Suprapubic skin (tissue), 4 donors: Measurements from ENCODE around the gene XPC. TPM values are rescaled to one million over a fixed set of nuclear protein-coding genes. Genes with fewer than 3 reads are reported as not detected.
A peak's percentile ranks its signal among the peaks of the same experiment; 100 is the strongest.

Experiments
- DNase-seq, 2 donors: peaks; one replicate each; pipeline ENCODE4 v3.0.0-alpha.2; 2019; ENCODE audit warnings: low spot score in 2 of 2
- H3K27ac ChIP-seq: fragments of 200-600 bp; sonication (generic); one replicate; pipeline ENCODE4 v1.5.1; 2019
- H3K27me3 ChIP-seq: fragments of 200-600 bp; sonication (generic); one replicate; pipeline ENCODE4 v1.5.1; 2019
- H3K36me3 ChIP-seq: fragments of 200-600 bp; sonication (generic); one replicate; pipeline ENCODE4 v1.5.1; 2019
- H3K4me1 ChIP-seq: fragments of 200-600 bp; sonication (generic); one replicate; pipeline ENCODE4 v1.5.1; 2019
- H3K4me3 ChIP-seq: fragments of 200-600 bp; sonication (generic); one replicate; pipeline ENCODE4 v1.5.1; 2019; ENCODE audit warnings: mild to moderate bottlenecking
- H3K9me3 ChIP-seq: fragments of 200-600 bp; sonication (generic); one replicate; pipeline ENCODE4 v1.5.1; 2019
- CTCF ChIP-seq, 2 donors: fragments of 200-600 bp in 1 of 2; fragments of 450-650 bp in 1 of 2; sonication (generic) in 1 of 2; IDR thresholded peaks; one replicate each; pipeline ENCODE4 v1.5.1; 2016 to 2019; ENCODE audit warnings: antibody characterized with exemption in 2 of 2, mild to moderate bottlenecking in 1 of 2, moderate library complexity in 1 of 2
- EP300 ChIP-seq: sonication (generic); formaldehyde crosslinking; IDR thresholded peaks from one replicate; pipeline ENCODE4 v1.6.1; 2017; ENCODE audit warnings: antibody characterized with exemption
- POLR2A ChIP-seq, 2 donors: fragments of 450-650 bp; IDR thresholded peaks; one replicate each; pipeline ENCODE4 v1.6.1; 2017; ENCODE audit warnings: antibody characterized with exemption in 2 of 2, mild to moderate bottlenecking in 2 of 2, moderate library complexity in 2 of 2
- POLR2AphosphoS5 ChIP-seq, 3 donors: sonication (generic); formaldehyde crosslinking; IDR thresholded peaks; one replicate each; pipeline ENCODE4 v1.6.1; 2017; ENCODE audit warnings: antibody characterized with exemption in 3 of 3
- WGBS: methylation state at CpG from one replicate; pipeline ENCODE4 v1.1.5; 2018; 5-methylcytosine and 5-hydroxymethylcytosine counted together
- total RNA-seq, 4 donors: library from RNA; depleted of rRNA; stranded (reverse); fragments of >200 nt; gene quantifications; one replicate each; pipeline ENCODE4 v1.1.0, GENCODE V29; 2016

The XPC gene
- total RNA-seq, 4 donors from 2014 or later: 49.7 to 176 (median 66.4) TPM

- Histone ChIP-seq H3K4me1 (no peaks in the 10 kb centered on the region), H3K36me3 (peaks cover 91% of the 10 kb centered on the region), H3K27ac (no peak overlapping the region), H3K9me3 (peaks cover 12% of the 10 kb centered on the region), H3K27me3 (no peaks in the 10 kb centered on the region), H3K4me3 (no peak overlapping the region)
- TF ChIP-seq POLR2AphosphoS5 (IDR thresholded peaks at IDR 0.05) (no peak), CTCF (IDR thresholded peaks at IDR 0.05) (no peak), POLR2A (IDR thresholded peaks at IDR 0.05) (no peak), EP300 (no peak)
- 95% methylated on average over 14 of the region's 14 CpGs for WGBS
- DNase-seq: no peak
Observed at GRCh38 chr3:14158370-14158769, 20.0 kb downstream of the XPC start.

- TF ChIP-seq POLR2AphosphoS5 (IDR thresholded peaks at IDR 0.05) (no peak), EP300 (no peak), CTCF (IDR thresholded peaks at IDR 0.05) (no peak), POLR2A (IDR thresholded peaks at IDR 0.05) (no peak)
- Histone ChIP-seq H3K4me3 (no peak overlapping the region), H3K27me3 (no peaks in the 10 kb centered on the region), H3K9me3 (peaks cover 12% of the 10 kb centered on the region), H3K27ac (no peak overlapping the region), H3K4me1 (no peaks in the 10 kb centered on the region), H3K36me3 (peaks cover 91% of the 10 kb centered on the region)
- WGBS: 94% methylated on average over 9 of the region's 9 CpGs
- no peak for DNase-seq
Observed at GRCh38 chr3:14157951-14158350, 20.4 kb downstream of the XPC start.

GRCh38 chr3:14156843-14157561 lies 21.4 kb downstream of the XPC start:
- H3K4me1 ChIP-seq: no peaks in the 10 kb centered on the region
- H3K36me3 ChIP-seq: peaks cover 91% of the 10 kb centered on the region
- peaks cover 11% of the 10 kb centered on the region for H3K9me3 ChIP-seq
- H3K4me3 ChIP-seq: no peak overlapping the region
- TF ChIP-seq EP300 (no peak), POLR2A (IDR thresholded peaks at IDR 0.05) (no peak), POLR2AphosphoS5 (IDR thresholded peaks at IDR 0.05) (no peak), CTCF (IDR thresholded peaks at IDR 0.05) (no peak)
- 64% methylated on average over 13 of the region's 13 CpGs for WGBS
- no peaks in the 10 kb centered on the region for H3K27me3 ChIP-seq
- H3K27ac ChIP-seq: no peak overlapping the region
- DNase-seq: no peak

- H3K9me3 ChIP-seq: peaks cover 3% of the 10 kb centered on the region
- no peak overlapping the region for H3K4me3 ChIP-seq
- no peak overlapping the region for H3K27ac ChIP-seq
- WGBS: 69% methylated on average over 7 of the region's 7 CpGs
- TF ChIP-seq POLR2A (IDR thresholded peaks at IDR 0.05): no peak
- TF ChIP-seq CTCF (IDR thresholded peaks at IDR 0.05): no peak
- no peak for TF ChIP-seq POLR2AphosphoS5 (IDR thresholded peaks at IDR 0.05)
- TF ChIP-seq EP300: no peak
- no peaks in the 10 kb centered on the region for H3K4me1 ChIP-seq
- peaks cover 91% of the 10 kb centered on the region for H3K36me3 ChIP-seq
- H3K27me3 ChIP-seq: no peaks in the 10 kb centered on the region
- peak in 1 of 2 donors; percentile 63 for DNase-seq
Observed at GRCh38 chr3:14156201-14156600, 22.2 kb downstream of the XPC start.

- H3K36me3 ChIP-seq: peaks cover 87% of the 10 kb centered on the region
- peak in 1 of 2 donors; percentile 60 for DNase-seq
- H3K9me3 ChIP-seq: no peaks in the 10 kb centered on the region
- H3K4me1 ChIP-seq: no peaks in the 10 kb centered on the region
- TF ChIP-seq POLR2AphosphoS5 (IDR thresholded peaks at IDR 0.05): no peak
- no peak for TF ChIP-seq CTCF (IDR thresholded peaks at IDR 0.05)
- TF ChIP-seq POLR2A (IDR thresholded peaks at IDR 0.05): no peak
- no peak for TF ChIP-seq EP300
- no peak overlapping the region for H3K27ac ChIP-seq
- 82% methylated on average over 7 of the region's 7 CpGs for WGBS
- H3K27me3 ChIP-seq: no peaks in the 10 kb centered on the region
- no peak overlapping the region for H3K4me3 ChIP-seq
Observed at GRCh38 chr3:14154895-14155440, 23.4 kb downstream of the XPC start.
